SH-SY5Y (cell line): ENCODE measurements around the gene DNASE2B.

Source experiments
- GATA2 ChIP-seq: IDR thresholded peaks from 2 replicates; pipeline ENCODE4 v1.6.1; 2011; ENCODE audit warnings: mild to moderate bottlenecking, low read depth, low read length
- GATA3 ChIP-seq: IDR thresholded peaks from 2 replicates; pipeline ENCODE4 v1.6.1; 2011; ENCODE audit warnings: low read depth, mild to moderate bottlenecking, low read length, moderate library complexity

- TF ChIP-seq GATA2 (no peak), GATA3 (no peak)
These were observed 16.2 kb upstream of the DNASE2B start for GRCh38 chr1:84382127-84382526.
